Measurements from ENCODE around the gene CDC20B. TPM values are rescaled to one million over a fixed set of nuclear protein-coding genes. Genes with fewer than 3 reads are reported as not detected.

The CDC20B gene
- total RNA-seq, 1 experiment from 2014 or later = 0.08 TPM

- no peaks in the 10 kb centered on the region for H3K9me3 ChIP-seq (ENCODE audit: control insufficient read depth, insufficient read depth, low read depth, low read length)
- no peak for TF ChIP-seq REST (IDR thresholded peaks at IDR 0.05; ENCODE audit: insufficient read depth in 1 of 2, low read depth in 2 of 2, low read length in 1 of 2)
- TF ChIP-seq SIN3A (IDR thresholded peaks at IDR 0.05; ENCODE audit: borderline replicate concordance, insufficient read depth, low read depth, low read length) = no peak
- no peak for TF ChIP-seq CTCF (IDR thresholded peaks at IDR 0.05)
- TF ChIP-seq POLR2AphosphoS5 (IDR thresholded peaks at IDR 0.05; ENCODE audit: low read depth, low read length) = no peak
- TF ChIP-seq TCF7L2 (IDR thresholded peaks at IDR 0.05; ENCODE audit: low read depth, low read length) = no peak
- peaks cover 5% of the 10 kb centered on the region; the same call in 1 of the 2 replicates for H3K4me1 ChIP-seq (ENCODE audit: control insufficient read depth, insufficient read depth, low read length)
- POLR2A ChIA-PET = no interaction called here
- no peak overlapping the region for H3K4me3 ChIP-seq (ENCODE audit: low read depth in 2 of 2, low read length in 2 of 2)
- ATAC-seq (no peak), DNase-seq (ENCODE audit: low read depth, low spot score) (no peak)
- BruUV-seq (replicated peaks) = no TSS peak
- no peak overlapping the region for H3K27ac ChIP-seq (ENCODE audit: low read length)
- H3K36me3 ChIP-seq (ENCODE audit: control insufficient read depth, insufficient read depth, low read length) = peaks cover 10% of the 10 kb centered on the region; the same call in 1 of the 2 replicates
- intact Hi-C loops (cut with micrococcal nuclease; ENCODE audit: unreplicated experiment) (no loop called here), in situ Hi-C loops (cut with HindIII; ENCODE audit: low pct_unique_long_range_greater_than_20kb, low sequenced_read_pairs) (no loop called here)
- CTCF ChIA-PET = no interaction called here
- H3K27me3 ChIP-seq (ENCODE audit: control insufficient read depth, insufficient read depth, low read length) = no peaks in the 10 kb centered on the region
These were observed 10.3 kb downstream of the CDC20B start for GRCh38 chr5:55162666-55163065.

GRCh38 chr5:55160493-55161209, 12.3 kb downstream of the CDC20B start:
- H3K4me1 ChIP-seq (ENCODE audit: control insufficient read depth, insufficient read depth, low read length) = peaks cover 5% of the 10 kb centered on the region; the same call in 1 of the 2 replicates
- ChIA-PET POLR2A (no interaction called here), CTCF (interaction anchor here (1.0 to 1.7 kb wide), 6 partner anchors 14 to 644 kb away, joined by 3 to 19 read pairs (median 6); partner anchors contain the start of gene SNX18)
- H3K36me3 ChIP-seq (ENCODE audit: control insufficient read depth, insufficient read depth, low read length) = peaks cover 10% of the 10 kb centered on the region; the same call in 1 of the 2 replicates
- DNase-seq (ENCODE audit: low read depth, low spot score) (no peak), ATAC-seq (peak; percentile 82)
- no peaks in the 10 kb centered on the region for H3K9me3 ChIP-seq (ENCODE audit: control insufficient read depth, insufficient read depth, low read depth, low read length)
- H3K27ac ChIP-seq (ENCODE audit: low read length) = peak overlapping the region; percentile 98
- BruUV-seq (replicated peaks) = no TSS peak
- TF ChIP-seq SIN3A (IDR thresholded peaks at IDR 0.05; ENCODE audit: borderline replicate concordance, insufficient read depth, low read depth, low read length) (no peak), POLR2AphosphoS5 (IDR thresholded peaks at IDR 0.05; ENCODE audit: low read depth, low read length) (peak; percentile 75; the same call in 1 of the 2 replicates)
- no peaks in the 10 kb centered on the region for H3K27me3 ChIP-seq (ENCODE audit: control insufficient read depth, insufficient read depth, low read length)
- H3K4me3 ChIP-seq (ENCODE audit: low read depth in 2 of 2, low read length in 2 of 2) = peak overlapping the region; percentile 70 to 82
- intact Hi-C loops (cut with micrococcal nuclease; ENCODE audit: unreplicated experiment) (no loop called here), in situ Hi-C loops (cut with HindIII; ENCODE audit: low pct_unique_long_range_greater_than_20kb, low sequenced_read_pairs) (no loop called here)
